Keratinocyte (primary cell): ENCODE results near the gene EPHB3. TPM values are rescaled to one million over a fixed set of nuclear protein-coding genes. Genes with fewer than 3 reads are reported as not detected.

Experiments
- DNase-seq: peaks from one replicate; pipeline ENCODE4 v3.0.0-alpha.2; 2011; ENCODE audit warnings: low read depth, missing footprints, low spot score
- FAIRE-seq: peaks from 2 replicates; lab custom pipeline; 2011; peaks lifted over from hg19 to GRCh38; lab: Jason Lieb, UNC
- H2AFZ ChIP-seq: 2 replicates; pipeline ENCODE4 v1.6.0; 2012; ENCODE audit warnings: low read length, control low read depth, inconsistent platforms; ENCODE audit not compliant: control insufficient read depth
- H3K27ac ChIP-seq: 2 replicates; pipeline ENCODE4 v1.5.1; 2011; ENCODE audit warnings: low read length; ENCODE audit not compliant: control insufficient read depth, insufficient read depth
- H3K27me3 ChIP-seq: 3 replicates; pipeline ENCODE4 v1.6.0; 2011; ENCODE audit warnings: low read length; ENCODE audit not compliant: control insufficient read depth, insufficient read depth; ENCODE audit errors: extremely low read depth
- H3K36me3 ChIP-seq, 2 experiments: 2 replicates in 1 of 2; 3 replicates in 1 of 2; pipeline ENCODE4 v1.5.1; 2011; ENCODE audit warnings: low read length in 2 of 2, mild to moderate bottlenecking in 1 of 2; ENCODE audit not compliant: control insufficient read depth in 2 of 2, insufficient read depth in 2 of 2; ENCODE audit errors: extremely low read depth in 1 of 2
- H3K4me1 ChIP-seq: 3 replicates; pipeline ENCODE4 v1.5.1; 2011; ENCODE audit warnings: low read length; ENCODE audit not compliant: control insufficient read depth, insufficient read depth; ENCODE audit errors: extremely low read depth
- H3K4me2 ChIP-seq: 3 replicates; pipeline ENCODE4 v1.6.0; 2011; ENCODE audit warnings: low read depth, low read length; ENCODE audit not compliant: control insufficient read depth, insufficient read depth; ENCODE audit errors: extremely low read depth
- H3K4me3 ChIP-seq, 3 experiments: fragments of 200-600 bp in 1 of 3; sonication (generic) in 1 of 3; 2 replicates in 2 of 3; 3 replicates in 1 of 3; pipeline ENCODE4 v1.5.1; 2011 to 2016; ENCODE audit warnings: low read length in 3 of 3, mild to moderate bottlenecking in 3 of 3, control low read depth in 2 of 3, inconsistent platforms in 1 of 3, low read depth in 1 of 3, mixed read lengths in 1 of 3, mixed run types in 1 of 3, moderate library complexity in 1 of 3; ENCODE audit not compliant: control insufficient read depth in 2 of 3, insufficient read depth in 2 of 3; ENCODE audit errors: extremely low read depth in 1 of 3
- H3K79me2 ChIP-seq: 2 replicates; pipeline ENCODE4 v1.6.0; 2012; ENCODE audit warnings: low read length; ENCODE audit not compliant: control insufficient read depth, insufficient read depth
- H3K9ac ChIP-seq: 3 replicates; pipeline ENCODE4 v1.6.0; 2011; ENCODE audit warnings: low read length; ENCODE audit not compliant: control insufficient read depth, insufficient read depth; ENCODE audit errors: extremely low read depth
- H3K9me1 ChIP-seq: 3 replicates; pipeline ENCODE4 v1.6.0; 2011; ENCODE audit warnings: low read length; ENCODE audit not compliant: control insufficient read depth, insufficient read depth; ENCODE audit errors: extremely low read depth
- H3K9me3 ChIP-seq: 2 replicates; pipeline ENCODE4 v1.5.1; 2012; ENCODE audit warnings: low read depth, low read length; ENCODE audit not compliant: control insufficient read depth
- H4K20me1 ChIP-seq: 3 replicates; pipeline ENCODE4 v1.6.0; 2011; ENCODE audit warnings: low read length; ENCODE audit not compliant: control insufficient read depth, insufficient read depth; ENCODE audit errors: extremely low read depth
- CTCF ChIP-seq, 3 experiments: IDR thresholded peaks in 1 of 3; conservative IDR thresholded peaks in 1 of 3; optimal IDR thresholded peaks in 1 of 3; 2 replicates in 2 of 3; 3 replicates in 1 of 3; pipeline versions ENCODE3 to v1.5.1; 2011; ENCODE audit warnings: low read length in 3 of 3, mild to moderate bottlenecking in 3 of 3, moderate library complexity in 2 of 3, control low read depth in 1 of 3, inconsistent platforms in 1 of 3; ENCODE audit not compliant: insufficient read depth in 2 of 3; ENCODE audit errors: extremely low read depth in 1 of 3
- EZH2 ChIP-seq: IDR thresholded peaks from one replicate; pipeline ENCODE4 v1.6.1; 2012; ENCODE audit warnings: inconsistent platforms, mild to moderate bottlenecking, low read length, moderate library complexity
- dilution Hi-C: fragments of 300-500 bp; cut with MboI; formaldehyde crosslinking; loops from one replicate; pipeline ENCODE4 v1.7.0; 2020; ENCODE audit warnings: low sequenced_read_pairs; ENCODE audit not compliant: extremely low pct_ligation_motif_present
- polyA plus RNA-seq, 5 experiments: library from polyadenylated mRNA; depleted of rRNA in 3 of 5; stranded (reverse) in 3 of 5; stranded (forward) in 1 of 5; unstranded in 1 of 5; fragments of >200 nt; gene quantifications; 1 replicate in 1 of 5; 2 replicates in 3 of 5; 3 replicates in 1 of 5; pipeline versions ENCODE4 v1.2.1 to v1.2.3, GENCODE V29; 2011 to 2012; ENCODE audit warnings: missing spikeins in 2 of 5, low read depth in 1 of 5, low replicate concordance in 1 of 5

The EPHB3 gene
- polyA plus RNA-seq, 1 donor (not counting 4 experiments of a cell fraction or from before 2014, with no cell fraction given): 2.2 TPM

DNA sequence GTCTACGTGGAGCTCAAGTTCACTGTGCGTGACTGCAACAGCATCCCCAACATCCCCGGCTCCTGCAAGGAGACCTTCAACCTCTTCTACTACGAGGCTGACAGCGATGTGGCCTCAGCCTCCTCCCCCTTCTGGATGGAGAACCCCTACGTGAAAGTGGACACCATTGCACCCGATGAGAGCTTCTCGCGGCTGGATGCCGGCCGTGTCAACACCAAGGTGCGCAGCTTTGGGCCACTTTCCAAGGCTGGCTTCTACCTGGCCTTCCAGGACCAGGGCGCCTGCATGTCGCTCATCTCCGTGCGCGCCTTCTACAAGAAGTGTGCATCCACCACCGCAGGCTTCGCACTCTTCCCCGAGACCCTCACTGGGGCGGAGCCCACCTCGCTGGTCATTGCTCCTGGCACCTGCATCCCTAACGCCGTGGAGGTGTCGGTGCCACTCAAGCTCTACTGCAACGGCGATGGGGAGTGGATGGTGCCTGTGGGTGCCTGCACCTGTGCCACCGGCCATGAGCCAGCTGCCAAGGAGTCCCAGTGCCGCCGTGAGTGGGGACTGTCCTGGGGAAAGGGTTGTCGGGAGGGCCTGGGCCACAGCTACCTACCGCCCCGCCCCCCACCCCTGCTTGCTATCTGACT lies 11.2 kb downstream of the EPHB3 start:
- Histone ChIP-seq H3K4me1 (peaks cover 16% of the 10 kb centered on the region), H3K4me2 (no peak overlapping the region), H3K27ac (no peak overlapping the region), H3K9me1 (no peaks in the 10 kb centered on the region), H3K9ac (no peak overlapping the region), H2AFZ (no peak overlapping the region), H3K9me3 (no peaks in the 10 kb centered on the region), H4K20me1 (no peaks in the 10 kb centered on the region), H3K36me3 (peaks cover 5 to 37% of the 10 kb centered on the region in 2 experiments), H3K27me3 (no peaks in the 10 kb centered on the region), H3K79me2 (peaks cover 5% of the 10 kb centered on the region), H3K4me3 (no peak overlapping the region)
- TF ChIP-seq EZH2 (no peak), CTCF (optimal IDR thresholded peaks at IDR 0.05 in 1 of 3, IDR thresholded peaks at IDR 0.05 in 1 of 3, conservative IDR thresholded peaks at IDR 0.05 in 1 of 3; ENCODE audit: extremely low read depth in 1 of 3, insufficient read depth in 2 of 3, low read length in 3 of 3) (no peak)
- FAIRE-seq: no peak
- no peak for DNase-seq
- dilution Hi-C loops: no loop called here

GRCh38 chr3:184574515-184575417 lies 13.2 kb downstream of the EPHB3 start:
- H3K36me3 ChIP-seq: peaks cover 11 to 49% of the 10 kb centered on the region in 2 experiments
- peaks cover 3% of the 10 kb centered on the region for H3K79me2 ChIP-seq
- no peak overlapping the region for H3K9ac ChIP-seq
- H3K27me3 ChIP-seq: no peaks in the 10 kb centered on the region
- dilution Hi-C loops: no loop called here
- TF ChIP-seq CTCF (optimal IDR thresholded peaks at IDR 0.05 in 1 of 3, IDR thresholded peaks at IDR 0.05 in 1 of 3, conservative IDR thresholded peaks at IDR 0.05 in 1 of 3; ENCODE audit: extremely low read depth in 1 of 3, insufficient read depth in 2 of 3, low read length in 3 of 3): no peak
- no peak for DNase-seq
- H3K4me1 ChIP-seq: peaks cover 8% of the 10 kb centered on the region
- no peaks in the 10 kb centered on the region for H4K20me1 ChIP-seq
- H3K9me3 ChIP-seq: no peaks in the 10 kb centered on the region
- H3K4me2 ChIP-seq: no peak overlapping the region
- no peak overlapping the region for H3K4me3 ChIP-seq
- H3K9me1 ChIP-seq: no peaks in the 10 kb centered on the region
- H2AFZ ChIP-seq: no peak overlapping the region
- no peak overlapping the region for H3K27ac ChIP-seq
- no peak for FAIRE-seq
